HCT116 (cell line): ENCODE results near the gene TOP3B. TPM values are rescaled to one million over a fixed set of nuclear protein-coding genes. Genes with fewer than 3 reads are reported as not detected.

ENCODE experiments used
- ATAC-seq: fragments of 200-7000 bp; cut with Tn5 transposase; 2 replicates; pipeline ENCODE4 v1.9.1; 2020; ENCODE audit warnings: mild to moderate bottlenecking, moderate library complexity
- BruUV-seq: library from RNA; stranded (reverse); fragments of 400-500 nt; replicated peaks from 2 replicates; lab custom pipeline; 2021; lab: Mats Ljungman, UMichigan
- CTCF ChIA-PET: fragments of 300-600 bp; sonication (Branson Sonifier 250); formaldehyde crosslinking; loops from one replicate; lab custom pipeline; 2021; ENCODE audit warnings: antibody characterized with exemption; lab: Charles Lee
- POLR2A ChIA-PET: fragments of 300-600, 350-600 bp; sonication (Branson Sonifier 250); formaldehyde crosslinking; loops from one replicate; lab custom pipeline; 2021; ENCODE audit warnings: antibody characterized with exemption; lab: Charles Lee
- RAD21 ChIA-PET, 2 experiments: fragments of 300-600 bp; sonication (Branson Sonifier 250); formaldehyde crosslinking; loops; one replicate each; lab custom pipeline; 2023; ENCODE audit warnings: low total read pairs in 2 of 2; ENCODE audit not compliant: uncharacterized antibody in 2 of 2, unreplicated experiment in 2 of 2, low non-redundant PET in 1 of 2; lab: Charles Lee
- DNase-seq: peaks from one replicate; pipeline ENCODE4 v3.0.0-alpha.2; 2010; ENCODE audit warnings: low read depth, low spot score
- H2AFZ ChIP-seq: fragments of 200-600 bp; shearing (Covaris generic), sonication (generic); 2 replicates; pipeline ENCODE4 v1.6.1; 2017; ENCODE audit warnings: low read depth, mixed run types, mixed read lengths, antibody characterized with exemption, low read length; ENCODE audit not compliant: poor library complexity, severe bottlenecking
- H3K27ac ChIP-seq: 2 replicates; pipeline ENCODE4 v1.5.1; 2012; ENCODE audit warnings: low read depth, low read length
- H3K27me3 ChIP-seq: fragments of 200-600 bp; sonication (generic); 2 replicates; pipeline ENCODE4 v1.6.1; 2016; ENCODE audit warnings: mixed run types, low read length, mixed read lengths; ENCODE audit not compliant: insufficient read depth
- H3K36me3 ChIP-seq, 2 experiments: fragments of 200-500 bp in 1 of 2; fragments of 200-600 bp in 1 of 2; sonication (Bioruptor generic) in 1 of 2; sonication (generic) in 1 of 2; 2 replicates each; pipeline versions ENCODE4 v1.5.1 to v1.6.1; 2014 to 2016; ENCODE audit warnings: low read length in 2 of 2, inconsistent platforms in 1 of 2, mixed read lengths in 1 of 2, mixed run types in 1 of 2; ENCODE audit not compliant: insufficient read depth in 2 of 2, control insufficient read depth in 1 of 2
- H3K4me1 ChIP-seq, 2 experiments: fragments of 200-600 bp in 1 of 2; sonication (generic) in 1 of 2; 2 replicates each; pipeline versions ENCODE4 v1.5.1 to v1.6.1; 2012 to 2017; ENCODE audit warnings: low read length in 2 of 2, inconsistent platforms in 1 of 2, mild to moderate bottlenecking in 1 of 2, mixed read lengths in 1 of 2, mixed run types in 1 of 2, moderate library complexity in 1 of 2; ENCODE audit not compliant: insufficient read depth in 2 of 2, control insufficient read depth in 1 of 2
- H3K4me2 ChIP-seq: fragments of 200-600 bp; sonication (generic); 2 replicates; pipeline ENCODE4 v1.6.1; 2017; ENCODE audit warnings: mixed run types, low read length, mixed read lengths
- H3K4me3 ChIP-seq, 2 experiments: fragments of 200-600 bp in 1 of 2; sonication (generic) in 1 of 2; replicated peaks in 1 of 2; 2 replicates each; pipeline ENCODE4 v1.5.1; 2011 to 2016; ENCODE audit warnings: low read length in 2 of 2, control low read depth in 1 of 2, low read depth in 1 of 2, mild to moderate bottlenecking in 1 of 2, mixed read lengths in 1 of 2, mixed run types in 1 of 2
- H3K79me2 ChIP-seq: fragments of 200-600 bp; sonication (generic); 2 replicates; pipeline ENCODE4 v1.6.1; 2017; ENCODE audit warnings: mild to moderate bottlenecking, mixed run types, low read length, moderate library complexity, mixed read lengths; ENCODE audit not compliant: insufficient read depth
- H3K9ac ChIP-seq: fragments of 200-600 bp; sonication (generic); 2 replicates; pipeline ENCODE4 v1.6.1; 2016; ENCODE audit warnings: low read length, mixed read lengths
- H3K9me2 ChIP-seq: fragments of 200-600 bp; sonication (generic), shearing (Covaris generic); 2 replicates; pipeline ENCODE4 v1.6.1; 2017; ENCODE audit warnings: mixed run types, mild to moderate bottlenecking, moderate library complexity; ENCODE audit not compliant: insufficient read depth
- H3K9me3 ChIP-seq, 2 experiments: fragments of 200-500 bp in 1 of 2; fragments of 200-600 bp in 1 of 2; sonication (Bioruptor generic) in 1 of 2; sonication (generic) in 1 of 2; 2 replicates each; pipeline ENCODE4 v1.6.1; 2014 to 2017; ENCODE audit warnings: low read length in 2 of 2, mixed read lengths in 2 of 2, inconsistent platforms in 1 of 2, low read depth in 1 of 2, mild to moderate bottlenecking in 1 of 2, mixed run types in 1 of 2, moderate library complexity in 1 of 2; ENCODE audit not compliant: control insufficient read depth in 1 of 2, insufficient read depth in 1 of 2
- H4K20me1 ChIP-seq: fragments of 200-600 bp; sonication (generic), shearing (Covaris generic); 2 replicates; pipeline ENCODE4 v1.6.1; 2017; ENCODE audit warnings: mixed run types, mild to moderate bottlenecking, moderate library complexity; ENCODE audit not compliant: insufficient read depth
- CBX3 ChIP-seq: IDR thresholded peaks from 2 replicates; pipeline ENCODE4 v1.6.1; 2012; ENCODE audit warnings: low read depth
- CEBPB ChIP-seq: IDR thresholded peaks from 2 replicates; pipeline ENCODE4 v1.6.1; 2012; ENCODE audit warnings: low read depth
- EZH2 ChIP-seq: fragments of 200-600 bp; sonication (generic); IDR thresholded peaks from 2 replicates; pipeline ENCODE4 v1.6.1; 2017; ENCODE audit warnings: antibody characterized with exemption, mixed run types
- EZH2phosphoT487 ChIP-seq: fragments of 200-600 bp; IDR thresholded peaks from 2 replicates; pipeline ENCODE4 v1.6.1; 2018; ENCODE audit warnings: antibody characterized with exemption, borderline replicate concordance
- FOSL1 ChIP-seq: IDR thresholded peaks from 2 replicates; pipeline ENCODE4 v1.6.1; 2012; ENCODE audit warnings: low read depth
- JUND ChIP-seq: IDR thresholded peaks from 2 replicates; pipeline ENCODE4 v1.6.1; 2012
- POLR2AphosphoS5 ChIP-seq: IDR thresholded peaks from 2 replicates; pipeline ENCODE4 v1.6.1; 2011; ENCODE audit warnings: mild to moderate bottlenecking, low read depth, low read length, moderate library complexity
- RAD21 ChIP-seq: IDR thresholded peaks from 2 replicates; pipeline ENCODE4 v1.6.1; 2012; ENCODE audit warnings: low read depth, mild to moderate bottlenecking
- SIN3A ChIP-seq: IDR thresholded peaks from 2 replicates; pipeline ENCODE4 v1.6.1; 2012; ENCODE audit warnings: low read depth
- SP1 ChIP-seq: IDR thresholded peaks from 2 replicates; pipeline ENCODE4 v1.6.1; 2012; ENCODE audit warnings: low read depth
- SRF ChIP-seq: IDR thresholded peaks from 2 replicates; pipeline ENCODE4 v1.6.1; 2012; ENCODE audit warnings: low read depth
- TCF7L2 ChIP-seq: IDR thresholded peaks from 2 replicates; pipeline ENCODE4 v1.7.0; 2011; ENCODE audit warnings: borderline replicate concordance, inconsistent platforms; ENCODE audit not compliant: insufficient read depth, insufficient read length; ENCODE audit errors: extremely low read depth
- ZBTB33 ChIP-seq: IDR thresholded peaks from 2 replicates; pipeline ENCODE4 v1.6.1; 2011; ENCODE audit warnings: mild to moderate bottlenecking, low read length, moderate library complexity; ENCODE audit not compliant: insufficient replicate concordance; ENCODE audit errors: extremely low read depth
- ZNF274 ChIP-seq: fragments of 200-500 bp; sonication (Bioruptor generic); IDR thresholded peaks from 2 replicates; pipeline ENCODE4 v1.6.1; 2014; ENCODE audit warnings: mild to moderate bottlenecking, low read depth, low read length, inconsistent platforms
- intact Hi-C: fragments of 100-400 bp; cut with micrococcal nuclease; formaldehyde crosslinking; loops from 2 replicates; pipeline ENCODE4 v1.10.0; 2022
- total RNA-seq: library from RNA; stranded (reverse); gene quantifications from one replicate; pipeline ENCODE4 v1.2.1, GENCODE V29; 2021; ENCODE audit not compliant: unreplicated experiment
- TF ChIP-seq, protein P1 (sequence below), 3 experiments: fragments of 200-600 bp in 1 of 3; sonication (generic) in 1 of 3; IDR thresholded peaks in 2 of 3; conservative IDR thresholded peaks in 1 of 3; 2 replicates each; pipeline ENCODE4 v1.5.1; 2012 to 2017; ENCODE audit warnings: low read depth in 2 of 3, low read length in 2 of 3, antibody characterized with exemption in 1 of 3, borderline replicate concordance in 1 of 3, control low read depth in 1 of 3, mild to moderate bottlenecking in 1 of 3, mixed read lengths in 1 of 3, mixed run types in 1 of 3, moderate library complexity in 1 of 3; ENCODE audit not compliant: insufficient read depth in 1 of 3
- TF ChIP-seq, protein P2 (sequence below): IDR thresholded peaks from 2 replicates; pipeline ENCODE4 v1.6.1; 2012
- TF ChIP-seq, protein P3 (sequence below): IDR thresholded peaks from 2 replicates; pipeline ENCODE4 v1.6.1; 2012

Gene TOP3B
- total RNA-seq, 1 experiment from 2014 or later: 50.1 TPM

DNA sequence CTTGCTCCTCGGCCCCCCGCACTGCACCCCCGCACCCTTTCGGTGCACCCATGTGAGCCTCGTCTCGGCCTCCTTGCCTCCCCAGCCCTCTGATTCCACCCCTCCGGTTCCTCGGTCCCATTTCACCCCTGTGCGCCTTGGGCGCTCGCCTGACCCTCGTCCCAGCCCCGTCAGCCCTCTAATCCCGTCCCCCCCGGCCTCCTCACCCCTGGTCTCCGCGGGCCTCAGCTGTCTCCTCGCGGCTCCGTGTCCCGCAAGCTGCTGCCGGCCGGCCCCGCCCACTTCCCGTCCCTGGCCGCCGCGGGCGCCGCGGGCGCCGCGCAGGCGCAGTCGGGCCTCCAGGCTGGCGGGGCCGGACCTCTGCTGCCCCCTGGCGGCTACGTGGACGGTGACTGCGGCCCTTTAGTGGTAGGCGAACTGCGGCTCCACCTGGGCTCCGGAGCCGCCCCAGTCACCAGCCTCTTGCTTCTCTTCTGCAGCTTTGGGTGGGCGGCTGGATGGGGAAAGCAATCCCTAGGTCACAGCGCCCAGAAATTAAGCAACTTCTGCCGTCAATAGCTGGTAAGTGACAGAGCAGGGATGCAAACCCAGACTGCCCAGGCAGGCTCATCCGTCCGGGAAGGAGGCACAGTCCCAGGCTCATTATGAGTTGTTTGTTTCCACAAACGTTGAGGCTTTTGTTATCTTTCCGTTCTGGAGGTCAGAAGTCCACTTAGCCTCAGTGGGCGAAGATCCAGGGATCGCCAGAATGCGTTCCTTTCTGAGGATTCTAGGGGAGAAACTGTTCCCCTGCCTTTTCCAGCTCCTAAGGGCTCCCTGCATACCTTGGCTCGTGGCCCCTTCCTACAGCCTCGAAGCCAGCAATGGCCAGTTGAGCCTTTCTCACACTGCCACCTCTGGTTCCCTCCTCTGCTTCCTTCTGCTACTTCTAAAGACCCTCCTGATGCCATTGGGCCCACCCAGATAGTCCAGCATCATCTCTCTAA, 29.7 kb downstream of the TOP3B start, which contains the start of gene PPM1F:
Gene PPM1F, minus strand, starts transcription at position 263 of the 986 bp plus-strand sequence. CDS start 6,800 bp downstream, outside the sequence.
- Histone ChIP-seq H3K9me2 (no peaks in the 10 kb centered on the region), H3K36me3 (no peaks in the 10 kb centered on the region; a peak in 1 of 4 replicates), H3K4me2 (peak within 1 kb of the TSS; percentile 93), H3K27me3 (no peaks in the 10 kb centered on the region), H3K79me2 (peaks cover 21% of the 10 kb centered on the region; the same call in 1 of the 2 replicates), H3K9ac (peak within 1 kb of the TSS; percentile 82), H3K27ac (peak within 1 kb of the TSS; percentile 61; the same call in 1 of the 2 replicates), H3K4me1 (peaks cover 4 to 17% of the 10 kb centered on the region in 2 experiments; a peak in 2 of 4 replicates), H3K9me3 (no peaks in the 10 kb centered on the region), H2AFZ (peak within 1 kb of the TSS; percentile 83), H3K4me3 (peak within 1 kb of the TSS; percentile 62 to 82), H4K20me1 (no peaks in the 10 kb centered on the region)
- DNase-seq (no peak), ATAC-seq (peak; percentile 90)
- no TSS peak for BruUV-seq
- intact Hi-C loops: loop anchor here (2.0 kb wide), 1 partner anchor 240 kb away; no protein-coding TSS in a partner anchor
- RAD21 ChIA-PET: interaction anchor here (0.5 to 1.8 kb wide), 3 partner anchors 15 to 239 kb away, joined by 3 to 5 read pairs (median 5); no protein-coding TSS in a partner anchor
- CTCF ChIA-PET: interaction anchor here (0.8 to 4.3 kb wide), 13 partner anchors 10 to 260 kb away, joined by 3 to 19 read pairs (median 3); partner anchors contain the start of genes MAPK1 and TOP3B
- POLR2A ChIA-PET: no interaction called here
- TF ChIP-seq ZNF274: no peak
- no peak for TF ChIP-seq SRF
- TF ChIP-seq JUND: no peak
- TF ChIP-seq, protein P1, sequence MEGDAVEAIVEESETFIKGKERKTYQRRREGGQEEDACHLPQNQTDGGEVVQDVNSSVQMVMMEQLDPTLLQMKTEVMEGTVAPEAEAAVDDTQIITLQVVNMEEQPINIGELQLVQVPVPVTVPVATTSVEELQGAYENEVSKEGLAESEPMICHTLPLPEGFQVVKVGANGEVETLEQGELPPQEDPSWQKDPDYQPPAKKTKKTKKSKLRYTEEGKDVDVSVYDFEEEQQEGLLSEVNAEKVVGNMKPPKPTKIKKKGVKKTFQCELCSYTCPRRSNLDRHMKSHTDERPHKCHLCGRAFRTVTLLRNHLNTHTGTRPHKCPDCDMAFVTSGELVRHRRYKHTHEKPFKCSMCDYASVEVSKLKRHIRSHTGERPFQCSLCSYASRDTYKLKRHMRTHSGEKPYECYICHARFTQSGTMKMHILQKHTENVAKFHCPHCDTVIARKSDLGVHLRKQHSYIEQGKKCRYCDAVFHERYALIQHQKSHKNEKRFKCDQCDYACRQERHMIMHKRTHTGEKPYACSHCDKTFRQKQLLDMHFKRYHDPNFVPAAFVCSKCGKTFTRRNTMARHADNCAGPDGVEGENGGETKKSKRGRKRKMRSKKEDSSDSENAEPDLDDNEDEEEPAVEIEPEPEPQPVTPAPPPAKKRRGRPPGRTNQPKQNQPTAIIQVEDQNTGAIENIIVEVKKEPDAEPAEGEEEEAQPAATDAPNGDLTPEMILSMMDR (IDR thresholded peaks at IDR 0.05 in 2 of 3, conservative IDR thresholded peaks at IDR 0.05 in 1 of 3; ENCODE audit: borderline replicate concordance in 1 of 3, insufficient read depth in 1 of 3, low read depth in 2 of 3, low read length in 2 of 3): peak; percentile 58 to 80 (median 74)
- TF ChIP-seq RAD21: peak; percentile 65
- no peak for TF ChIP-seq FOSL1
- no peak for TF ChIP-seq CEBPB
- TF ChIP-seq, protein P2, sequence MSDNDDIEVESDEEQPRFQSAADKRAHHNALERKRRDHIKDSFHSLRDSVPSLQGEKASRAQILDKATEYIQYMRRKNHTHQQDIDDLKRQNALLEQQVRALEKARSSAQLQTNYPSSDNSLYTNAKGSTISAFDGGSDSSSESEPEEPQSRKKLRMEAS: 0 out of 2 replicates have a peak, but pooled peaks have one; percentile 46
- no peak for TF ChIP-seq SP1
- no peak for TF ChIP-seq CBX3
- no peak for TF ChIP-seq ZBTB33
- no peak for TF ChIP-seq EZH2
- TF ChIP-seq, protein P3, sequence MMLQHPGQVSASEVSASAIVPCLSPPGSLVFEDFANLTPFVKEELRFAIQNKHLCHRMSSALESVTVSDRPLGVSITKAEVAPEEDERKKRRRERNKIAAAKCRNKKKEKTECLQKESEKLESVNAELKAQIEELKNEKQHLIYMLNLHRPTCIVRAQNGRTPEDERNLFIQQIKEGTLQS: no peak
- TF ChIP-seq SIN3A: no peak
- TF ChIP-seq TCF7L2: peak; percentile 19
- TF ChIP-seq POLR2AphosphoS5: peak; percentile 81
- TF ChIP-seq EZH2phosphoT487: no peak
